Neural cell (in vitro differentiated cells): ENCODE results near the gene LARGE1.

ENCODE experiments used
- EP300 ChIP-seq: fragments of 450-650 bp; conservative IDR thresholded peaks from 2 replicates; pipeline ENCODE4 v1.6.1; 2014; ENCODE audit warnings: antibody characterized with exemption, mild to moderate bottlenecking, moderate library complexity; ENCODE audit not compliant: poor library complexity, severe bottlenecking
- POLR2AphosphoS5 ChIP-seq: IDR thresholded peaks from 2 replicates; pipeline ENCODE4 v1.6.1; 2012
- RAD21 ChIP-seq: fragments of 450-650 bp; conservative IDR thresholded peaks from 2 replicates; pipeline ENCODE4 v1.6.1; 2014; ENCODE audit warnings: antibody characterized with exemption, mild to moderate bottlenecking, moderate library complexity
- SMC3 ChIP-seq: fragments of 450-650 bp; conservative IDR thresholded peaks from 2 replicates; pipeline ENCODE4 v1.6.1; 2014; ENCODE audit warnings: antibody characterized with exemption, mild to moderate bottlenecking, moderate library complexity; ENCODE audit not compliant: poor library complexity
- TF ChIP-seq, protein P1 (sequence below): fragments of 450-650 bp; IDR thresholded peaks from 2 replicates; pipeline ENCODE4 v1.5.1; 2014; ENCODE audit warnings: antibody characterized with exemption, mild to moderate bottlenecking, moderate library complexity; ENCODE audit not compliant: poor library complexity, severe bottlenecking

DNA sequence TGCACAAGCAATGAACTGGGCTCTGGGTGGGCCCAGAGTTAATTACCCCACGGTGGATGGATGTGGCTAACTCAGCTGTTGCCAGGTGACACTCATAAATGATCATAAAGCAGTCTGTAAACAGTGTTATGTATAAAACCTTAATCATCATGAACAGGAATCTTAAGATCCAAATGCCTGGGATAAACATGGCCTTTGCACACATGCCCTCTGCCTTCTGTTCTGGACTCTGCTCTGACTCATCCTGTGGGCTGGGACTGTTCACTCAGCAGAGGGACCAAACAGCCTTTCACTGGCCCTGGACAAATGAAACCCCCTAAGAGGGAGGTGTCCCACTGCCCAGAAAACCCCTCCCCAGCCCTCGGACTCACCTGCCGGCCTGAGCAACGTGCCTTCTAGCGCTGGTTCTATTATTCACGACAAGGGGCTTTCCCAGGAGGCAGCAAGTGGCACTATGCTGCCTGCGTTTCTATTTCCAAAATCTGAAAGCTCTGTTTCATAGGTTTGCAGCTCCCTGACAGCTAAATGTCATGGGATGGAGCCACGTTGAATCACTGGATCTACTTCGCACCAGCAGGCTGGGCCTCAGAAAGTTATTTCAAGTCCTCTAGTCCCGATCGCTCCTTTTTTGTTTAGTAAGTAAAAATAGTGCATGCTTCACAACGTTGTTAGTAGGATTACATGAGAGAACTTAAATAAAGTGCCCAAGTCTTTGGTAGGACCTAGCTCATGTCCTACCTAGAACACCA, 53.0 kb downstream of the LARGE1 start:
- TF ChIP-seq RAD21 (no peak), SMC3 (no peak), POLR2AphosphoS5 (no peak), EP300 (no peak)
- TF ChIP-seq, protein P1, sequence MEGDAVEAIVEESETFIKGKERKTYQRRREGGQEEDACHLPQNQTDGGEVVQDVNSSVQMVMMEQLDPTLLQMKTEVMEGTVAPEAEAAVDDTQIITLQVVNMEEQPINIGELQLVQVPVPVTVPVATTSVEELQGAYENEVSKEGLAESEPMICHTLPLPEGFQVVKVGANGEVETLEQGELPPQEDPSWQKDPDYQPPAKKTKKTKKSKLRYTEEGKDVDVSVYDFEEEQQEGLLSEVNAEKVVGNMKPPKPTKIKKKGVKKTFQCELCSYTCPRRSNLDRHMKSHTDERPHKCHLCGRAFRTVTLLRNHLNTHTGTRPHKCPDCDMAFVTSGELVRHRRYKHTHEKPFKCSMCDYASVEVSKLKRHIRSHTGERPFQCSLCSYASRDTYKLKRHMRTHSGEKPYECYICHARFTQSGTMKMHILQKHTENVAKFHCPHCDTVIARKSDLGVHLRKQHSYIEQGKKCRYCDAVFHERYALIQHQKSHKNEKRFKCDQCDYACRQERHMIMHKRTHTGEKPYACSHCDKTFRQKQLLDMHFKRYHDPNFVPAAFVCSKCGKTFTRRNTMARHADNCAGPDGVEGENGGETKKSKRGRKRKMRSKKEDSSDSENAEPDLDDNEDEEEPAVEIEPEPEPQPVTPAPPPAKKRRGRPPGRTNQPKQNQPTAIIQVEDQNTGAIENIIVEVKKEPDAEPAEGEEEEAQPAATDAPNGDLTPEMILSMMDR, result no peak
